GM12864 (cell line): Measurements from ENCODE around the gene NPHP4.
A peak's percentile ranks its signal among the peaks of the same experiment; 100 is the strongest.

ENCODE experiments used
- DNase-seq: peaks from one replicate; pipeline ENCODE4 v3.0.0-alpha.2; 2011; ENCODE audit warnings: low read depth
- H3K4me3 ChIP-seq: 2 replicates; pipeline ENCODE4 v1.5.1; 2011; ENCODE audit warnings: mild to moderate bottlenecking, low read depth, low read length, control low read depth
- TF ChIP-seq, protein P1 (sequence below): IDR thresholded peaks from 2 replicates; pipeline ENCODE4 v1.5.1; 2011; ENCODE audit warnings: low read depth, mild to moderate bottlenecking, moderate library complexity, low read length, control low read depth, inconsistent platforms; ENCODE audit errors: missing control alignments

Gene NPHP4

GRCh38 chr1:5993556-5994491 lies 1.6 kb upstream of the NPHP4 start:
- DNase-seq: no peak
- TF ChIP-seq, protein P1, sequence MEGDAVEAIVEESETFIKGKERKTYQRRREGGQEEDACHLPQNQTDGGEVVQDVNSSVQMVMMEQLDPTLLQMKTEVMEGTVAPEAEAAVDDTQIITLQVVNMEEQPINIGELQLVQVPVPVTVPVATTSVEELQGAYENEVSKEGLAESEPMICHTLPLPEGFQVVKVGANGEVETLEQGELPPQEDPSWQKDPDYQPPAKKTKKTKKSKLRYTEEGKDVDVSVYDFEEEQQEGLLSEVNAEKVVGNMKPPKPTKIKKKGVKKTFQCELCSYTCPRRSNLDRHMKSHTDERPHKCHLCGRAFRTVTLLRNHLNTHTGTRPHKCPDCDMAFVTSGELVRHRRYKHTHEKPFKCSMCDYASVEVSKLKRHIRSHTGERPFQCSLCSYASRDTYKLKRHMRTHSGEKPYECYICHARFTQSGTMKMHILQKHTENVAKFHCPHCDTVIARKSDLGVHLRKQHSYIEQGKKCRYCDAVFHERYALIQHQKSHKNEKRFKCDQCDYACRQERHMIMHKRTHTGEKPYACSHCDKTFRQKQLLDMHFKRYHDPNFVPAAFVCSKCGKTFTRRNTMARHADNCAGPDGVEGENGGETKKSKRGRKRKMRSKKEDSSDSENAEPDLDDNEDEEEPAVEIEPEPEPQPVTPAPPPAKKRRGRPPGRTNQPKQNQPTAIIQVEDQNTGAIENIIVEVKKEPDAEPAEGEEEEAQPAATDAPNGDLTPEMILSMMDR: no peak
- H3K4me3 ChIP-seq: peak overlapping the region; percentile 82

- DNase-seq: no peak
- TF ChIP-seq, protein P1: no peak
These were observed 760 bp upstream of the NPHP4 start for GRCh38 chr1:5992814-5993555.

GRCh38 chr1:5991381-5992025 lies 722 bp downstream of the NPHP4 start:
- TF ChIP-seq, protein P1: no peak
- no peak for DNase-seq
- peak overlapping the region; percentile 82 for H3K4me3 ChIP-seq

More at GRCh38 chr1:5992814-5993555, 760 bp upstream of the NPHP4 start:
- peak overlapping the region; percentile 82 for H3K4me3 ChIP-seq

DNA sequence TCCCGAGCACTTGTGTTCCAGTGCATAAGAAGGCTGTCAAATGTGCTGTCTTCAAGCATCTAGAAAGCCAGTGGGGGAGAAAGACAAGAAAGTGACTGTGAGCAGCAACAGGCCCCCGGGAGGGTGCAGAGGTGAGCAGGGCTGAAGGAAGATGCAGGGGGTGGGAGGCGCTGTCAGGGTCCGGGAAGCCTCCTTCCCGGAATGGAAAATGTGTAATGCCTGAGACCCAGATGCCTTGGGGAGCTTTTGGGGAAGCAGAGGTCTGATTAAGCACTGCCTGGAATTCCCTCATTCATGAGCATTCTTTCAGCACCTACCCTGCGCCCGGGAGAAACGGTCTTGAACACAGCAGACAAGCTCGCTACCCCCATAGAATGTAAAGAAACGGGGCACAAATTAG lies 1.3 kb downstream of the NPHP4 start:
- peak overlapping the region; percentile 82 for H3K4me3 ChIP-seq
- TF ChIP-seq, protein P1: no peak
- DNase-seq: no peak

GRCh38 chr1:5989731-5990271 lies 2.4 kb downstream of the NPHP4 start:
- TF ChIP-seq, protein P1: no peak
- no peak overlapping the region for H3K4me3 ChIP-seq
- DNase-seq: no peak

GRCh38 chr1:5989286-5989605 lies 3.0 kb downstream of the NPHP4 start:
- no peak overlapping the region for H3K4me3 ChIP-seq
- TF ChIP-seq, protein P1: no peak
- DNase-seq: no peak
